Sigmoid colon (tissue), 4 donors: Measurements from ENCODE around the gene SSB.
"Not testable (repeated sequence)": the region's sequence is repeated elsewhere in the genome, so short reads cannot be mapped to it uniquely, and the experiment has no call there.

Experiments
- CTCF ChIP-seq, 4 experiments: fragments of 450-650 bp in 3 of 4; fragments of 200-600 bp in 1 of 4; IDR thresholded peaks; one replicate each; pipeline ENCODE4 v1.5.1; 2016 to 2019; ENCODE audit warnings: antibody characterized with exemption in 4 of 4, mild to moderate bottlenecking in 3 of 4, moderate library complexity in 2 of 4
- POLR2A ChIP-seq, 2 donors: fragments of 450-650 bp; IDR thresholded peaks; one replicate each; pipeline ENCODE4 v1.6.1; 2016; ENCODE audit warnings: antibody characterized with exemption in 2 of 2, mild to moderate bottlenecking in 2 of 2, moderate library complexity in 2 of 2
- POLR2AphosphoS5 ChIP-seq, 4 donors: sonication (generic); formaldehyde crosslinking; IDR thresholded peaks; one replicate each; pipeline ENCODE4 v1.6.1; 2017; ENCODE audit warnings: antibody characterized with exemption in 4 of 4

GRCh38 chr2:169848959-169849693 is 50.5 kb downstream of the SSB start:
- TF ChIP-seq CTCF, POLR2A, POLR2AphosphoS5 (IDR thresholded peaks at IDR 0.05): not testable (repeated sequence)
